Measurements from ENCODE around the gene FNDC3A. TPM values are rescaled to one million over a fixed set of nuclear protein-coding genes. Genes with fewer than 3 reads are reported as not detected.
A peak's percentile ranks its signal among the peaks of the same experiment; 100 is the strongest.
"Not testable (repeated sequence)": the region's sequence is repeated elsewhere in the genome, so short reads cannot be mapped to it uniquely, and the experiment has no call there.

The FNDC3A gene
- total RNA-seq, 1 donor from 2014 or later = 87.5 TPM

DNA sequence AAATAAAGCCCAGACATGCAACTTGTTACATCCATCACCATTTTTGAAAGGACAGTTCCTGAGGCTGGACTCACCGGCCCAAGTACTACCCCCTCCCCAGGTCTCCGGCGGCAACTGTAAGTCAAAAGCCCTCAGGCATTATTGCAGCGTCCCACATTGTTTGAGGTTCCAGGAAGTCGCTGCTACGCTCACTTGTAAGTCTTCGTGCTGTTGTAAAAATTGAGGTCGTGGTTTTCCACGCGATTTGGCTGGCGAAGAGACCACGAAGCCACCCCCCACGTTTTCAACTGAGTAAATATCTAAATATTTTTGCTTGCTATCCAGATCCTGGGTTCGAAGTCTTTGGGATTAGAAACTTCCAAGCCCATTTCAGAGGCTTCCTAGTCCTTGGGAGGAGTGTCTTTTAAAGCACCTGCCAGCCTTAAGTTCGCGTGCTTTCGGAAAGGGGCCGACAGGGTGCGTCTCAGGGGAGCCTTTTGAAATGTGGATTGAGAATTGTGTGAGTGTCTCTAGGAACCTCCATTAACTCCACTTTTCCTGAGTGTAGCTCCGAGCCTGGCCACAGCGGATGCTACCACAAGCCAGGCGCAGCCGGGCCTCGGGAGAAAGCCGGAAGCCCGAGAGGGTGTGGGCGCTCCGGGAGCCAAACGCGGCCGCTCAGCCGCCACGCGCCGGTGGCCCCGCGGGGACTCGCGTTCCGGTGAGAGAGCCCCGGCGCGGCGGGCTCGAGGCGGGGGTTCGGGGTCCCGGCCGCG is 434 bp upstream of the FNDC3A start:
- peak; percentile 48 for DNase-seq (ENCODE audit: low read depth)

DNA sequence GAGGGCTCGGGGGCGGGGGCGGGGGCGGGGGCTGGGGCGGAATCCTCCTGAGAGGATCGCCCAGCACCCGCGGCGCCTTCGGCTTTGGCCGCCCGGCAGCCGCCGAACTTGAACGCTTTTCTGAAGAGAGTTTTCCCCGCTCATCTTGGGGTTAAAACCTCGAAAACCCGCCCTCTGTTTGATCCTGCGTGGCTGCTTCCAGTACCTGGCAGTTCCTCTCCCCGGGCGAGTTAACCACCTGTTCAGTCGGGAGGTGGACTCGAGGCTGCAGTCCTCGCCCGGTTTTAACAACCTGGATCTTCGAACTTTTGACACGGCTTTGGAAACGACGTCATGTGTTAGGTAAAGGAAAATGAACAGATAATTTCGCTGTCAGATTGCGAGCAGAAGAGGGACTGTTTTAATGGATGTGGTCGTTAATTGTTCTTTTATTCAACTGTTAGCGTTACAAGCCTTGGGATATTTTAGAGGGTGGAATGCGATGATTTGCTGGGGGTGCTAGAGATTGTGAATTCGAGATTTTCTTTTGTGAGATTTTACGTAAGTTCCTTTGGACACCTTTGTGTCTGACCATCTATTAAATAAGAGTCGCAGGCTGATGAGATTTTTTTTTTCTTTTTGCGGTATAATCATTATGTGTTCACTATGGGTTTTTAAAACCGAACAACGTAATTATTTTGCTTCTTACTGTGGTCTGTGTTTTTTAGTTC is 1.0 kb downstream of the FNDC3A start:
- peak; percentile 68 for DNase-seq (ENCODE audit: low read depth)

DNA sequence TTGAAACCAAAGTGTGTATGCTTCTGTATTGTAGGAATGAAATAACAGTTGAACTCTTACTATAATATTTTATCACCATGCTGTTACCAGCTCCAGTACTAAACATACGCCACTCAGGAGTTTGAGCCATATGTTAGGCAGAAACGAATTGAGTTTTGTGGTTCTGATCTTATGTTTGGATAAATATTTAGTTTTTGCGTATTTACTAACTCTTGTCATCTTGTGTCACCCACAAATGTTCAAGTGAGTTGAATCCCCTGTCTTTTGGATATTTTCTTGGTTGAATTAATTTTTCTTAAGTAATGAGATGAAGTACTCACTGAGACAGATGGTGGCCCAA is 1.5 kb downstream of the FNDC3A start:
- DNase-seq (ENCODE audit: low read depth) = no peak

DNA sequence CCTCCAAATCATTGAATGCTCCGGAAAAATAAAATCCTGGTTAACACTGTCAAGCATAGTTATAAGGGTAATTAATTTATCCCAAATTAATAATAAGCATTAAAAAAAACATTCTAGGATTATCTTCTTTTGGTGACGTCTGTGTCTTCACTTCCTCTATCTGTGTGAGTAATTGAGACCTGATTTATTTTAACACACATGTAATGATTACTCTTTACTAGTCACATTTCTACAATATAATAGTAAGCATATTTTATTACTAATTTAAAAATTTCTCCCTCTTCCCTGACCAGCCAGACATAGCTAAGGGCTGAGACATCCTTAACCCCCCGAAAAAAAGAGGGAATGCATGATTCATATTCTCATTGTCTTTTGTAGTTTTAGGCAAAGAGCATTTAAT is 2.3 kb downstream of the FNDC3A start:
- DNase-seq (ENCODE audit: low read depth) = no peak

DNA sequence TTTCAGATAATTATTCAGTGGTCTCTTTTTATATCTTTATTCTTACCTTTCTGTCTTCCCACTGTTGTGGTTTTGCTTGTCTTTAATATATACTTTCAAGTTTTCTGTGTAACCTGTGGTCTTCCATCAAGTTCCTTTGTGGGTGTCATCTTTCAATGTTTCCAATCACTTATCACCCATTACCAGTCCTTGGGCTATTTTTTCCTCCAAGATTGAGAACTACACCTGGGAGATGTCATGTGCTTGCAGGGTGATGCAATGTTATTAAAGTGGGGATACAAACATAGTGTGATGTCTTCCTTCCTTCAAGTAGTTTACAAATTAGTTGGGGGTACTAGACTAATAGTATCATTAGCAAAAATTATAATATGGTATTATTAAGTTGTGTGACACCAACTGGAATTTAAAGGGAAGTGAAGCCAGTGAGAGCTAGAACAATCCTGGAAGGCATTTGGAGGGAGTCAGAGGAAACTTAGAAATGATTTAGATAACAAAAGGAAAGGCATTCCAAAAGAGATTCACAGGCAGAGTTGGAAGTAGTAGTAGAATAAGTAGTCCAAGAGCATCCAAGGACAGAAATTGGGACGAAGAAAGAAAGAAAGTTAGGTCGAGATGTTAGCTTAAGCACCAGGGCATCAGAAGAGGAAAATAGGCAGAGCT is 3.4 kb downstream of the FNDC3A start:
- DNase-seq (ENCODE audit: low read depth) = no peak

DNA sequence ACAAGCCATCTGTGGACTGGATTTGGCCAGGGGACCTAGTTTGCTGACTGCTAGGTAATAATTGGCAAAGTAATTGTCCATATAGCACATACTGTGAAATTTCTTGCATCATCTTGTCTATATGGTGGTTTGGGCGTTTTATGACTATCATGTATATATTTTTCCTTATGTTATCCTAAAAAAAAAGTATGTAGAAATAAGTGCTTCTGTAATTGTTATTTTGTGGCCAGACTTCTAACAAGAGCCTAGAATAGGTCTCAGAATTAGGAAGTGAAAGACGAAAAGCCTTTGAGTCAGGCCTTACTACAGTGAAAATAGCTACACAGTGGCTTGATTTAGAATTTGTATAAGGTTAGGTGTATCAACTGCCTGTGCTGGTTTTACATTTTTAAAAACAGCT is 4.2 kb downstream of the FNDC3A start:
- no peak for DNase-seq (ENCODE audit: low read depth)

DNA sequence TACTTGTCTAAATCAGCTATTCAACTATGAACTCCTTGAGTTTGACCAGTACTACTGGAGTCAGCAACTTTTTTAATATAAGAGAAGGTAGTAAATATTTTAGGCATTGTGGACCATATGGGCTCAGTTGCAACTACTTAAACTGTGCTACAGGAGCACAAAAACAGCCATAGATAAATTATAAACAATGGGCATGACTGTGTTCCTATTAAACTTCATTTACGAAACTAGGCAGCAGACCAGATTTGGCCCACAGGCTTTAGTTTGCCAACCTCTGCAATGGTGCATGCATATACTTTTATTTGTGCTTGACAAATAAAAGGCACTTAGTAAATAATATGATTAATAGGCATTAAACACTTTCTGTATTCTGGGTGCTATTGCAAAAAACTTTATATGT is 7.6 kb downstream of the FNDC3A start:
- DNase-seq (ENCODE audit: low read depth) = no peak

DNA sequence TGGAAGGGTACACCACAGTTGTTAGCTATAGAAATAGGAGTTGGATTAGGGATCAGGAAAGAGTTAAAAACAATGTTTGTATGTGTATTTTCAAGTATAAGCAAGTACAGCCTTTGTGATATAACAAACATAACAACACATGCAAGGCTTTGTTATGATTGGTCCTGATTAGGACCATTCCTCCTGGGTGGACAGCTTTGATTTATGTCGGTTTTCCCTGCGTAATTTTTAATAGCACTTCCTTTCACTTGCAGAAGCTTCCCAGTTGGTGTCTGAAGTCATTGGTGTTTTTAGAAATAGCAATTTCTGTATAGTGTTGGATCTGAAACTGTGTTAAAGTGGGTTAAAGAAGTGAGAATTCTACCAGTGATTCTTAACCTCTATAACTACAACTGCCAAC is 10.0 kb downstream of the FNDC3A start:
- no peak for DNase-seq (ENCODE audit: low read depth)

DNA sequence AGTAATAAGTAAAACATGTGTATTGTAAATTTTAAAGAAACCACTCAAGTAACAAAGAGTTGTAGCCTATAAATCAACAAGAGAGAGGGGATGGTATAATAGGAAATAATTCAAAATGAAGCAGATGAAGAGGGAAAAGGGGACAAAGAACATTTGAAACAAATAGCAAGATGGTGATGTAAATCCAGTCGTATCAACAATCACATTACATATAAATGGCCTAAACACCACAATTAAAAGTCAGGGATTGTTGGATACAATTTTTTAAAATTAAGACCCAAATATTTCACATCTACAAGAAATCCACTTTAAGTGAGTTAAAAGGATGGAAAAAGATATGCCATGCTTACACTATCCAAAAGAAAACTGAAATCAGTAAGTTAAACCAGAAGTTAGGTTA is 15.2 kb downstream of the FNDC3A start:
- no peak for DNase-seq (ENCODE audit: low read depth)

DNA sequence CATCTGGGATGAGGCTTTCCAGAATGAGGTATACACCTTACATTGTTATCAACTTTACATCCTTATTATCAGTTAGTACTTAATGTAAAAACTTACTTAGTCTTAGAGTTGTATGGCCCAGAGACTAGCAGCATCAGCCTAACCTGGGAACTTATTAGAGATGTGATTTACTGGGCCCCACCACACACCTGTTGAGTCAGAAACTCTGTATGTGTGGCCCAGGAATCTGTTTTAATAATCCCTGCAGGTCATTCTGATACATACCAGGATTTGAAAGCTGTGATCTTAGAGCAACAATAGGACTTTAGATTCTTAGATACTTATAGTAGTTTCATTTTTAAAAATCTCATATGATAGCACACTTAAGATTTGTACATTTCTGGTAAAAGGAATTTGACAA is 17.4 kb downstream of the FNDC3A start:
- DNase-seq (ENCODE audit: low read depth) = no peak

DNA sequence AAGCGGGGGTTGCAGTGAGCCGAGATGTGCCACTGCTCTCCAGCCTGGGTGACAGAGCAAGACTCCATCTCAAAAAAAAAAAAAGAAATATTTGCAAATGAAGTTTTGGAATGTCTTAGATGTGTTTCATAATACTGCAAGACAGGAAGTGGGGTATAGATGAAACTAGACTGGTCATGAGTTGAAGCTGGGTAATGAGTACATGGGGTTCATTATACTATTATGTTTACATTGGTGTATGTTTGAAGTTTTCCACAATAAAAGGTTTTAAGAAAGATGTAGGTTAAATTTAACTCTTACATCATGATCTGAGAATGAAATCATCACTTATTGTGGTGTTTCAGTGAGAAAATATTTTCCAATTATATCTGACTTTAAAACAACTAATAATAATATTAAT is 19.0 kb downstream of the FNDC3A start:
- peak; percentile 24 for DNase-seq (ENCODE audit: low read depth)

DNA sequence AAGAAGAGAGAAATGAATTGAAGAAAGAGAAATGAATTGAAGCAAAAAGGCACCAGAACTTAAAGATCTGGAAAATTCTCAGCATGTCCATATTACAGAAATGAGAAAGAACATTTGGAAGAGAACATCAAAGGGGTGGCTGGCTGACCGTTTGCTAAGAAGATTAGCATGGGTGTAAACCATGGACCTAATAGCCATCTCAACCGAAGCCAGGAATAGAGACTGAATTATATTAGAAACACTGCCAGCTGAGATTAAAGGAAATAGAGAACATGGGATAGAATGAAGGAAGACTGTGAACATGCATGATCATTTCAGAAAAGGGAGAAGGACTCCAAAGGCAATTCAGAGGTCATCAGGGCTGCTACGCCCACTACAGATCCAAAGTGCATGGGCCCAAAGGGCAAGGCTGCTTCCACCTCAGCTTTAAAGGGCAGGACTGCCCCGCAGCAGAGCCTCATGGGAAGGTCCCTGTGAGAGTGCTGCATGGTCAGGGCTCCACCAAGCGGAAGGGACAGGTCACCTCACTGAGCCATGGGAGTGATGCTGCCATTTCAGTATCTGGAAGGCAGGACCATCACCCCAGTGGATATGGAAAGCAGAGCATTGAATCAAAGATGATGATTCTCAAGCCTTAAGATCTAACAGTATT is 23.1 kb downstream of the FNDC3A start:
- no peak for DNase-seq (ENCODE audit: low read depth)

DNA sequence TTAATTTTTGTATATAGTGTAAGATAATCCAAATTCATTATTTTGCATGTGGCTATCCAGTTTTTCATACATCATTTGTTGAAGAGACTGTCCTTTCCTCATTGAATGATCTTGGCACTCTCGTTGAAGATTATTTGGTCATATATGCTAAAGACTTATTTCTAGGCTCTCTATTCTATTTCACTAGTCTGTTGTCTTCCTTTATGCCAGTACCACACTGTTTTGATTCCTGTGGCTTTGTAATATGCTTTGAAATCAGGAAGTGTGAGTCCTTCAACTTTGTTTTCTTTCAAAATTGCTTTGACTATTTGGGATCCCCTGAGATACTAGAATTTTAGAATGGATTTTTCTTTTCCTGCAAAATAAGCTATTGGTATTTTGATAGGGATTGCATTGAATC is 24.5 kb downstream of the FNDC3A start:
- DNase-seq (ENCODE audit: low read depth) = no peak

DNA sequence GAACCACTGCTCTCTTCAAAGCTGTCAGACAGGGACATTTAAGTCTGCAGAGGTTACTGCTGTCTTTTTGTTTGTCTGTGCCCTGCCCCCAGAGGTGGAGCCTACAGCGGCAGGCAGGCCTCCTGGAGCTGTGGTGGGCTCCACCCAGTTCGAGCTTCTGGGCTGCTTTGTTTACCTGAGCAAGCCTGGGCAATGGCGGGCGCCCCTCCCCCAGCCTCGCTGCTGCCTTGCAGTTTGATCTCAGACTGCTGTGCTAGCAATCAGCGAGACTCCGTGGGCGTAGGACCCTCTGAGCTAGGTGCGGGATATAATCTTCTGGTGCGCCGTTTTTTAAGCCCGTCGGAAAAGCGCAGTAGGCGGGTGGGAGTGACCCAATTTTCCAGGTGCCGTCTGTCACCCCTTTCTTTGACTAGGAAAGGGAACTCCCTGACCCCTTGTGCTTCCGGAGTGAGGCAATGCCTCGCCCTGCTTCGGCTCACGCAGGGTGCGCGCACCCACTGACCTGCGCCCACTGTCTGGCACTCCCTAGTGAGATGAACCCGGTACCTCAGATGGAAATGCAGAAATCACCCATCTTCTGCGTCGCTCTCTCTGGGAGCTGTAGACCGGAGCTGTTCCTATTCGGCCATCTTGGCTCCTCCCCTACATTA is 43.4 kb downstream of the FNDC3A start:
- DNase-seq (ENCODE audit: low read depth) = not testable (repeated sequence)

DNA sequence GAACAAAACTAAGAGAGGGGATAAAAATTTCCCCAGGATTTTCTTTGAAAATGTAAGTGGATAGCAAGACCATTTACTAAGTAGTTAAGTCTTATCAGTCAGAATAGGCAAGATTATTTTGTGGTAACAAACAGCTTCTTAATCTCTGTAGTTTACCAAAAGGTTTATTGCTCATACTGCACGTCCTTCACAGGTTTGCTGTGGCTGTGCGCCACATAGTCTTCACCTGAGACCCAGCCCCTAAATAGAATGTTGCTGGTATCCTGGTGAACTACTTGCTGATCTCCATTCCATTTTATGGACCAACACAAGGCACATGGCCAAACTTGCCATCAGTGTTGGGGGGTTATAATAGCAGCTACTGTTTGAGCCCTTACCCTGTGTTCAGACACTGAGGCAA is 44.6 kb downstream of the FNDC3A start:
- DNase-seq (ENCODE audit: low read depth) = no peak

DNA sequence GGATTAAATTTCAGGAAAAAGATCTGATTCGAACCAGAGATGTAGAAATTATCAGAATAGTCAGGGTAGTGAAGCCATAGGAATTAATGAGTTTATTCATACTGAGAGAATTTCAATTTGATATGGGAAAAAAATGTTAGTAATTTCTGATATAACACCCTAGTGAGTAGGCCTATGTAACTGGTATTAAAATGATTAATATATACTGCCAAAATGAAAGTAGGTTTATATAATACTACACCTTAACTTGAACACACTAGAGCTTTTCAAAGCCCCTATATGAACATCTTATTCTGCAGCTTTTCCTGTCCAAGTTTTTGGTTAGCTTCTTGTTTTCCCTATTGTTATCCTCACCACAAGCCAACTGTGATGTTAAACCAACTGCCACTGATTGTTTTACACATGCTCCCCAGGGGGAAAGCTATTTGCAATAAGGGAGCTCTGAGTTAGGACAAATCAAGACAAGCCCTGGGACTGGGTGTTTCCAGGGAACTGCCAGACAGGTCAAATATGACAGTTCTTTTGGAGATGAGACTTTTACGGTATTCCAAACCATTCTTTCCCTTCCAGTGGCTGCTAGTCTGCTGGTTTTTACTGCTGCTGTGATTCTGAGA is 45.3 kb downstream of the FNDC3A start:
- peak; percentile 24 for DNase-seq (ENCODE audit: low read depth)

DNA sequence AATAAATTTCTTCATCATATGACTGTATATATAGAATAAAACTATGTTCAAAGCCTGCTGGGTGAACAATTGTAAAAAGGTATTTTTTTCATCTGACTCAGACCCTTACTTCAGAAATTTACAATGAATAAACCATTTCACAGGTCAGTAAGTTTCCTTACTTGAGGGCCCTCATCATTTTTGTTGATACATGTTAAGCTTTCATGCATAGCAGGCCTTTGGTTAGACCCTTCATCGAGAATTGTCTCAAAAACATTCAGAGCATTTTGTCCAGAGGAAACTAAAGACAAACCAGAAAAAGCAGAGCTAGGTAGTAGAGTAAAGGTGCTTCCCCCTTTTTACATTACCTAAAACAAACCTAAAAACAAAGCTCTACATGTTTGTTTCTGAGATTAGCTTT is 46.2 kb downstream of the FNDC3A start:
- peak; percentile 84 for DNase-seq (ENCODE audit: low read depth)

DNA sequence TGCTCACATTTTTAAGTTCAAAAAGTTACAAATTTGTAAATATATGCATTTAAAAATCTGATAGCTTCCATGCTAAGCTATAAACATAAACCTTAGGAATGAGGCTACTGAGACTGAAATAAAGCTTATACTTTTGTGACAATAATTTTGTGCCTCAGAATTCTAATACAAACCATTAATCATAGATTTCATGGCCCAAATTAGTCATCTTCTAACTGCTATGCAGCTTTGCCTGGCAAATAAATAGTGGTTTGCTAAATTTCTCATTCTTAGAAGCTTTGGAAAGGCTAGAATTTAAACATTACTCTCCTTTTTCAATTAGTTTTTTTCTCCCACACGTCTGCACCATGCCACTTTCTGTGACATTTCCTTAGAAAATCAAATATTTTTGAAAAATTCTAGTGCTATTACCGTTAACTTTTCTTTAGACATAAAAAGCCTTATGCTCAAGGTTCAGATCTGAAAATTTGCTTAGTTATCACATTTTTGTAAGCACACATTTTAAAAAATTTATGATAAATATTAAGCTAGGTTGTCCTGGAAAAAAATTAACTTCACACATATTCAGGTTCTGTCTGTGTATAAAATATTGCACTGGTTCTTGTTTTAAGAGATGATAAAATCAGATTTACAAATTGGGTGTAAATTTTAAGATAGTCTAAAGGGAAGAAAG is 46.9 kb downstream of the FNDC3A start:
- peak; percentile 37 for DNase-seq (ENCODE audit: low read depth)

DNA sequence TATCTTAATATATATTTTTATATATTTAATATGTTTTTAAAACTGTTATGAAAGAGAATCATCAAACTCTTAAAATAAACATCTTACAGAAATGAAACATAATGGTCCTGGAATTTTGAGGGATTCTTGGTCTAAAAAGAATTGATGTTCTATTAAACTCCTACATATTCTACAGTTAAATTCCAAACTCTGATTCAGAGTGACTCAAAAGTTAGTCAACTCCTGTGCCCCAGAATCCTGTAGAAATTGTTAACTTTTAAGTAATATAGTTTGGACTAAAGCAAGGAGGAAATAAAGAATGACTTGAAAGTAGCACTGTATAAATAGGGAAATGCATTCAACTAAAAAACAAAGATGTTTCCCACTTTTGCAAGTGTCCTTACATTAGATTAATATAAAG is 47.7 kb downstream of the FNDC3A start:
- DNase-seq (ENCODE audit: low read depth) = peak; percentile 85

DNA sequence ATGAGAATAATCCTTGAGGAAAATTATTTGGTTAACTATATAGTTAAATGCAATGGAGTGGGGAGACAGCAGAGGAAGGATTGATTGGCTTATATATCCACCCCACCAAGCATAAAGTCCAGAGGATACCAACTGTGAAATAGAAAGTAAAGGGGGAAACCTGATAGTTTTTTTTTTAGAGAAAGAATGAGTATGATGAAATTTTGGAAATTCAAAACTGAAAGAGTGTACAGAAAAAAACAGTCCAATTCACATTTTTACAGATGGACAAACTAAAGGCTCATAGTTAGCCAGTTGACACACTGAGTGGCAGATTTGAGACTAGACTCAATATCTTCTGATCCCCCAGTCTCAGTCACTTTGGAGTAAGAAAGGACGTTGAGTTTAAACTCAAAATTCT is 51.1 kb downstream of the FNDC3A start:
- DNase-seq (ENCODE audit: low read depth) = no peak

DNA sequence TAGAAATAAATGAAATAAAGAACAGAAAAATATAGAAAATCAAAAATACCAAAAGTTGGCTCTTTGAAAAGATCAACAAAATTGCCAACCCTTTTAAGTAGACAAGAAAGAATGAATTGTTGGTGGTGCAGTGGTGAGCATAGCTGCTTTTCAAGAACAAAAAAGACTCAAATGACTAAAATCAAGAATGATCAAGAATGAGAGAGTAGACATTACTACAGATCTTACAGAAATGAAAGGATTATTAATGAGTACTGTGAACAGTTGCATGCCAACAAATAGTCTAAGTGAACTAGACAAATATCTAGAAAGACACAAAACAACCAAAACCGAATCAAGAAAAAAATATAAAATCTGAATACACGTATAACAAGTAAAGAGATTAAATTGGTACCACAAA is 53.9 kb downstream of the FNDC3A start:
- DNase-seq (ENCODE audit: low read depth) = no peak

All from renal cortical epithelial cell (primary cell).